ENCODE results near the gene UBA5. TPM values are rescaled to one million over a fixed set of nuclear protein-coding genes. Genes with fewer than 3 reads are reported as not detected.
A peak's percentile ranks its signal among the peaks of the same experiment; 100 is the strongest.

The UBA5 gene
- total and polyA plus RNA-seq, 2 of the 13 experiments (the other 11 are each of a cell fraction or from before 2014, with no cell fraction given), result 30.2 to 46.8 TPM

DNA sequence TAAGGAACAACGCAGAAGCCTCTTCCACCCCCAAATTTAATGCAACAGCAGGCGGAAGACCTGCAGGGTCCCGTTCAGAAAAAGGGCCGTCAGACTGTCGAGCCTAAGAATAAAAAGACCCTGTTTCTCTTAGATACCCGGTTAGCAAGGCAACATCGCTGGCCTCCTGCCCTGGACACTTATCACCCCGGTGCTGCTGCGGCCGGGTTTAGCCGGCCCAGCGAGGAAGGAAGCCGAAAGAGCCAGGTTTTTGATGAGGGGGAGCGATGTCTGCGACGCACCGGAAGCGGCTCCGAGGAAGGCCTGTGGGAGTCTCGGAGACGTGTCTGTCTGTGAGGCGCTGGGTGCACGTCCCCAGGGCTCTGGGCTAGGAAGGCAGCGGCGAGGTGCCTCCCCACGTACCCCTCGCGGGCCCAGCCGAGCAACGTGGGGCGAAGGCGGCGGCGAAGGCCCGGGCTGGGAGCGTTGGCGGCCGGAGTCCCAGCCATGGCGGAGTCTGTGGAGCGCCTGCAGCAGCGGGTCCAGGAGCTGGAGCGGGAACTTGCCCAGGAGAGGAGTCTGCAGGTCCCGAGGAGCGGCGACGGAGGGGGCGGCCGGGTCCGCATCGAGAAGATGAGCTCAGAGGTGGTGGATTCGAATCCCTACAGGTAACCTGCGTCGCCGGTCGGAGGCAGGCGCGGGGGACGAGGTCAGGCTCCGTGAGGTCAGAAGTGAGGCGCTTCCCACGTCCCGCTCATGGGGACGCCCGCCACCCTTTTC, at the start of gene UBA5 (continued):
- 0 out of 2 replicates have a peak, but pooled peaks have one; percentile 45 for TF ChIP-seq ZFP36L2 (CRISPR knock-in tag; IDR thresholded peaks at IDR 0.05)
- peak; percentile 83; the same call in 1 of the 2 replicates for TF ChIP-seq DMAP1 (CRISPR knock-in tag; IDR thresholded peaks at IDR 0.05)
- TF ChIP-seq POGZ (CRISPR knock-in tag; IDR thresholded peaks at IDR 0.05), result 0 out of 2 replicates have a peak, but pooled peaks have one; percentile 57
- TF ChIP-seq ZNF761 (CRISPR knock-in tag; conservative IDR thresholded peaks at IDR 0.05), result peak; percentile 53; the same call in 1 of the 2 replicates
- TF ChIP-seq HDAC1 (CRISPR knock-in tag; IDR thresholded peaks at IDR 0.05), result peak; percentile 74; the same call in 1 of the 2 replicates
- TF ChIP-seq ZNF263 (CRISPR knock-in tag; IDR thresholded peaks at IDR 0.05), result peak; percentile 35; the same call in 1 of the 2 replicates
- TF ChIP-seq, protein P1, sequence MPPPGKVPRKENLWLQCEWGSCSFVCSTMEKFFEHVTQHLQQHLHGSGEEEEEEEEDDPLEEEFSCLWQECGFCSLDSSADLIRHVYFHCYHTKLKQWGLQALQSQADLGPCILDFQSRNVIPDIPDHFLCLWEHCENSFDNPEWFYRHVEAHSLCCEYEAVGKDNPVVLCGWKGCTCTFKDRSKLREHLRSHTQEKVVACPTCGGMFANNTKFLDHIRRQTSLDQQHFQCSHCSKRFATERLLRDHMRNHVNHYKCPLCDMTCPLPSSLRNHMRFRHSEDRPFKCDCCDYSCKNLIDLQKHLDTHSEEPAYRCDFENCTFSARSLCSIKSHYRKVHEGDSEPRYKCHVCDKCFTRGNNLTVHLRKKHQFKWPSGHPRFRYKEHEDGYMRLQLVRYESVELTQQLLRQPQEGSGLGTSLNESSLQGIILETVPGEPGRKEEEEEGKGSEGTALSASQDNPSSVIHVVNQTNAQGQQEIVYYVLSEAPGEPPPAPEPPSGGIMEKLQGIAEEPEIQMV (CRISPR knock-in tag; IDR thresholded peaks at IDR 0.05; ENCODE audit: low read depth), result no peak
- TF ChIP-seq, protein P2, sequence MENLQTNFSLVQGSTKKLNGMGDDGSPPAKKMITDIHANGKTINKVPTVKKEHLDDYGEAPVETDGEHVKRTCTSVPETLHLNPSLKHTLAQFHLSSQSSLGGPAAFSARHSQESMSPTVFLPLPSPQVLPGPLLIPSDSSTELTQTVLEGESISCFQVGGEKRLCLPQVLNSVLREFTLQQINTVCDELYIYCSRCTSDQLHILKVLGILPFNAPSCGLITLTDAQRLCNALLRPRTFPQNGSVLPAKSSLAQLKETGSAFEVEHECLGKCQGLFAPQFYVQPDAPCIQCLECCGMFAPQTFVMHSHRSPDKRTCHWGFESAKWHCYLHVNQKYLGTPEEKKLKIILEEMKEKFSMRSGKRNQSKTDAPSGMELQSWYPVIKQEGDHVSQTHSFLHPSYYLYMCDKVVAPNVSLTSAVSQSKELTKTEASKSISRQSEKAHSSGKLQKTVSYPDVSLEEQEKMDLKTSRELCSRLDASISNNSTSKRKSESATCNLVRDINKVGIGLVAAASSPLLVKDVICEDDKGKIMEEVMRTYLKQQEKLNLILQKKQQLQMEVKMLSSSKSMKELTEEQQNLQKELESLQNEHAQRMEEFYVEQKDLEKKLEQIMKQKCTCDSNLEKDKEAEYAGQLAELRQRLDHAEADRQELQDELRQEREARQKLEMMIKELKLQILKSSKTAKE (CRISPR knock-in tag; IDR thresholded peaks at IDR 0.05; ENCODE audit: borderline replicate concordance), result peak; percentile 42; the same call in 1 of the 2 replicates
- TF ChIP-seq ELF3 (CRISPR knock-in tag; IDR thresholded peaks at IDR 0.05), result peak; percentile 24; the same call in 1 of the 2 replicates
- peak; percentile 84 for TF ChIP-seq KAT8 (CRISPR knock-in tag; IDR thresholded peaks at IDR 0.05)
- TF ChIP-seq ZNF891 (CRISPR knock-in tag; IDR thresholded peaks at IDR 0.05), result peak; percentile 66; the same call in 1 of the 2 replicates
- peak; percentile 52; the same call in 1 of the 2 replicates for TF ChIP-seq ZNF234 (CRISPR knock-in tag; conservative IDR thresholded peaks at IDR 0.05)
- no peak; the same call in none of the 2 replicates for TF ChIP-seq MED1 (CRISPR knock-in tag; IDR thresholded peaks at IDR 0.05)
- TF ChIP-seq ZNF33B (CRISPR knock-in tag; IDR thresholded peaks at IDR 0.05), result peak; percentile 54; the same call in 1 of the 2 replicates
- no peak for TF ChIP-seq ZNF3 (CRISPR knock-in tag; IDR thresholded peaks at IDR 0.05)
- 0 out of 2 replicates have a peak, but pooled peaks have one; percentile 21 for TF ChIP-seq DNMT3B (CRISPR knock-in tag; conservative IDR thresholded peaks at IDR 0.05)
- no peak for TF ChIP-seq PCBP2 (optimal IDR thresholded peaks at IDR 0.05; ENCODE audit: low read depth, low read length, poor library complexity, severe bottlenecking)
- peak; percentile 62; the same call in 1 of the 2 replicates for TF ChIP-seq ZNF563 (CRISPR knock-in tag; IDR thresholded peaks at IDR 0.05)
- TF ChIP-seq ZNF530 (CRISPR knock-in tag; IDR thresholded peaks at IDR 0.05; ENCODE audit: low read depth), result 0 out of 2 replicates have a peak, but pooled peaks have one; percentile 59
- TF ChIP-seq GABPA (IDR thresholded peaks at IDR 0.05; ENCODE audit: low read depth, low read length), result peak; percentile 80
- TF ChIP-seq GABPA (CRISPR knock-in tag; IDR thresholded peaks at IDR 0.05; ENCODE audit: low read depth), result peak; percentile 94
- peak; percentile 90 for TF ChIP-seq RBFOX2 (IDR thresholded peaks at IDR 0.05; ENCODE audit: low read depth, low read length)
- TF ChIP-seq, protein P3, sequence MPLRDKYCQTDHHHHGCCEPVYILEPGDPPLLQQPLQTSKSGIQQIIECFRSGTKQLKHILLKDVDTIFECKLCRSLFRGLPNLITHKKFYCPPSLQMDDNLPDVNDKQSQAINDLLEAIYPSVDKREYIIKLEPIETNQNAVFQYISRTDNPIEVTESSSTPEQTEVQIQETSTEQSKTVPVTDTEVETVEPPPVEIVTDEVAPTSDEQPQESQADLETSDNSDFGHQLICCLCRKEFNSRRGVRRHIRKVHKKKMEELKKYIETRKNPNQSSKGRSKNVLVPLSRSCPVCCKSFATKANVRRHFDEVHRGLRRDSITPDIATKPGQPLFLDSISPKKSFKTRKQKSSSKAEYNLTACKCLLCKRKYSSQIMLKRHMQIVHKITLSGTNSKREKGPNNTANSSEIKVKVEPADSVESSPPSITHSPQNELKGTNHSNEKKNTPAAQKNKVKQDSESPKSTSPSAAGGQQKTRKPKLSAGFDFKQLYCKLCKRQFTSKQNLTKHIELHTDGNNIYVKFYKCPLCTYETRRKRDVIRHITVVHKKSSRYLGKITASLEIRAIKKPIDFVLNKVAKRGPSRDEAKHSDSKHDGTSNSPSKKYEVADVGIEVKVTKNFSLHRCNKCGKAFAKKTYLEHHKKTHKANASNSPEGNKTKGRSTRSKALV (CRISPR knock-in tag; IDR thresholded peaks at IDR 0.05), result 0 out of 2 replicates have a peak, but pooled peaks have one; percentile 32

Data from HepG2 (cell line).